Mesenteric fat pad (tissue), 1 donor: ENCODE results near the gene QPRT. TPM values are rescaled to one million over a fixed set of nuclear protein-coding genes. Genes with fewer than 3 reads are reported as not detected.
"Not testable (repeated sequence)": the region's sequence is repeated elsewhere in the genome, so short reads cannot be mapped to it uniquely, and the experiment has no call there.

Experiments used
- DNase-seq: peaks from one replicate; pipeline ENCODE4 v3.0.0-alpha.2; 2020; ENCODE audit warnings: low spot score
- total RNA-seq: library from RNA; stranded (reverse); fragmentation: NEBNext Ultra II Directional; extraction: Animal tissue kit (Norgen Biotek cat#: 25700); gene quantifications from one replicate; pipeline ENCODE4 v1.2.1, GENCODE V29; 2021
- donor health status: DM: yes; HTN: yes; CAD: no.

QPRT gene
- total RNA-seq, 1 donor from 2014 or later = 3.4 TPM

DNA sequence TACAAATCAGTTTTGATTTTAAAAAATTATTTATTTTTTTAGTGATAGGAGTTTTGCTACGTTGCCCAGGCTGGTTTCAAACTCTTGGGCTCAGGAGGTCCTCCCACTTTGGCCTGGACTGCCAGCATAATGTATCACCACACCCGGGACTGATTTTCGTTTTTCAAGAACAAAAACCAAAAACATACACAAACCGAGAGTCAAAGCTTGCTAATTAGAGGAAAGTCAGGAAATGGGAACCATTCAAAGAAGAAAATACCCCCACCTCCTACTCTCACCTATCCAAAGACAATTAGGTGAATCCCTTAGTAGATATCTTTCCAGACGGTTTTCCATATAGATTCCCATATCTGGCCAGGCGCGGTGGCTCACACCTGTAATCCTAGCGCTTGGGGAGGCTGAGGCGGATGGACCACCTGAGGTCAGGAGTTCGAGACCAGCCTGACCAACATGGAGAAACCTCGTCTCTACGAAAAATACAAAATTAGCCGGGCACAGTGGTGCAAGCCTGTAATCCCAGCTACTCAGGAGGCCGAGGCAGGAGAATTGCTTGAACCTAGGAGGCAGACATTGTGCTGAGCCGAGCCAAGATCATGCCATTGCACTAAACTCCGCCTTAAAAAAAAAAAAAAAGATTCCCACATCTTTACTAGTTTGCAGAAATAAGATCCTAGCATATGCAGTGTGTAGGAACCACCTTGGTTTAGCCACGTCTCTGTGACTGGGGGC lies 16.8 kb upstream of the QPRT start:
- no peak for DNase-seq

DNA sequence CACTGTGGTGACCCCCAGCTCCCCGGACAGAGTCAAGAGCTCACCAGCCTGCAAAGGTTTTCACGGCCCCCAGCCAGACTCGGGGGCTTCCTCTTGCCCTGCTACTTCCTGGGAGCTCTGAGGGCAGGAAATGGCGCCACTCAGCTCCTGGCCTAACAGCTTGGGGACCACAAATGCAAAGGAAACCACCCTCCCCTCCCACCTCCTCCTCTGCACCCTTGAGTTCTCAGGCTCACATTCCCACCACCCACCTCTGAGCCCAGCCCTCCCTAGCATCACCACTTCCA lies 16.3 kb upstream of the QPRT start:
- no peak for DNase-seq

DNA sequence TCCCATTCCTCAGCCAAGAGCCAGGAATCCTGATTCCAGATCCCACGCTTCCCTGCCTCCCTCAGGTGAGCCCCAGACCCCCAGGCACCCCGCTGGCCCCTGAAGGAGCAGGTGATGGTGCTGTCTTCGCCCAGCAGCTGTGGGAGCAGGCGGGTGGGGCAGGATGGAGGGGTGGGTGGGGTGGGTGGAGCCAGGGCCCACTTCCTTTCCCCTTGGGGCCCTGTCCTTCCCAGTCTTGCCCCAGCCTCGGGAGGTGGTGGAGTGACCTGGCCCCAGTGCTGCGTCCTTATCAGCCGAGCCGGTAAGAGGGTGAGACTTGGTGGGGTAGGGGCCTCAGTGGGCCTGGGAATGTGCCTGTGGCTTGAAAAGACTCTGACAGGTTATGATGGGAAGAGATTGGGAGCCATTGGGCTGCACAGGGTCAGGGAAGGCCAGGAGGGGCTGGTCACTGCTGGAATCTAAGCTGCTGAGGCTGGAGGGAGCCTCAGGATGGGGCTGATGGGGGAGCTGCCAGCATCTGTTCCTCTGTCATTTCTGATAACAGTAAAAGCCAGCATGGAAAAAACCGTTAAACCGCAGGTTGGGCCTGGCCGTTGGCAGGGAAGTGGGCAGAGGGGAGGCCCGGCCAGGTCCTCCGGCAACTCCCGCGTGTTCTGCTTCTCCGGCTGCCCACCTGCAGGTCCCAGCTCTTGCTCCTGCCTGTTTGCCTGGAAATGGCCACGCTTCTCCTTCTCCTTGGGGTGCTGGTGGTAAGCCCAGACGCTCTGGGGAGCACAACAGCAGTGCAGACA lies 15.8 kb upstream of the QPRT start, which contains the start of gene SPN:
SPN (plus strand) TSS at position 232 of the 791 bp plus-strand sequence; CDS start at position 714, 482 bp downstream.
- DNase-seq = no peak

DNA sequence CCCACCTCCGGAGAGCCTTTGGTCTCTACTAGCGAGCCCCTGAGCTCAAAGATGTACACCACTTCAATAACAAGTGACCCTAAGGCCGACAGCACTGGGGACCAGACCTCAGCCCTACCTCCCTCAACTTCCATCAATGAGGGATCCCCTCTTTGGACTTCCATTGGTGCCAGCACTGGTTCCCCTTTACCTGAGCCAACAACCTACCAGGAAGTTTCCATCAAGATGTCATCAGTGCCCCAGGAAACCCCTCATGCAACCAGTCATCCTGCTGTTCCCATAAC lies 15.2 kb upstream of the QPRT start:
- DNase-seq = no peak

DNA sequence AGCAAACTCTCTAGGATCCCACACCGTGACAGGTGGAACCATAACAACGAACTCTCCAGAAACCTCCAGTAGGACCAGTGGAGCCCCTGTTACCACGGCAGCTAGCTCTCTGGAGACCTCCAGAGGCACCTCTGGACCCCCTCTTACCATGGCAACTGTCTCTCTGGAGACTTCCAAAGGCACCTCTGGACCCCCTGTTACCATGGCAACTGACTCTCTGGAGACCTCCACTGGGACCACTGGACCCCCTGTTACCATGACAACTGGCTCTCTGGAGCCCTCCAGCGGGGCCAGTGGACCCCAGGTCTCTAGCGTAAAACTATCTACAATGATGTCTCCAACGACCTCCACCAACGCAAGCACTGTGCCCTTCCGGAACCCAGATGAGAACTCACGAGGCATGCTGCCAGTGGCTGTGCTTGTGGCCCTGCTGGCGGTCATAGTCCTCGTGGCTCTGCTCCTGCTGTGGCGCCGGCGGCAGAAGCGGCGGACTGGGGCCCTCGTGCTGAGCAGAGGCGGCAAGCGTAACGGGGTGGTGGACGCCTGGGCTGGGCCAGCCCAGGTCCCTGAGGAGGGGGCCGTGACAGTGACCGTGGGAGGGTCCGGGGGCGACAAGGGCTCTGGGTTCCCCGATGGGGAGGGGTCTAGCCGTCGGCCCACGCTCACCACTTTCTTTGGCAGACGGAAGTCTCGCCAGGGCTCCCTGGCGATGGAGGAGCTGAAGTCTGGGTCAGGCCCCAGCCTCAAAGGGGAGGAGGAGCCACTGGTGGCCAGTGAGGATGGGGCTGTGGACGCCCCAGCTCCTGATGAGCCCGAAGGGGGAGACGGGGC lies 14.7 kb upstream of the QPRT start:
- DNase-seq = no peak

DNA sequence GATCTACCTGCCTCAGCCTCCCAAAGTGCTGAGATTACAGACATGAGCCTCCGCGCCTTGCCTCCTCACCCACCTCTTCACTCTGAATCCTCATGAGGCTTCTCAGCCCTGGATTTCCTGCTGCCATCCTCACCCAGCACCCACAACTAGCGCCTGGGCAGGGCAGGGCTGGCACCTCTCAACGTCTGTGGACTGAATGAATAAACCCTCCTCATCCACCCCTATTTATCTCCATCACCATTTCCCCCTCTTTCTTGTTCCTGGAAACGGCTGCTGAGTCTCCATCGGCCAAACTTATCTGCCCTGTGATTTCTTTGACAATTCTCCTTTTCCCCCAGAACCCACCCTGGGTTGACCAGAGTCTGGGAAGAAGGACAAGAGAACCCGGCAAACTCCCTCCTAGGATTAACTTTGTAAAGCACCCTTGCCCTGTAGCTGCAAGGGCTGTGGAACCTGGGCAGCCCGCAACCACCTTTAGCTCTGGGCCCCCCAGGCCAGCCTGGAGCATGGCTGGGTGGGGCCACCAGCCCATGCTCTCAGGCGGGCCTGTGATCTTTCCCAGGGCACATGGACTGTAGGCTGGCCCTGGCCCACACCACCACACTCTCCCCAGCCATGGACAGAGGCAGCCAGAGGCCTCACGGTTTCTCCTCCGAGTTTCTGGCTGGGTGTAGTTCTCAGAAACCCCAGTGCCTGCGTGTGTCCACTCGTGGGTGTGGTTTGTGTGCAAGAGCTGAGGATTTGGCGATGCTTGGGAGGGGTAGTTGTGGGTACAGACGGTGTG lies 13.5 kb upstream of the QPRT start:
- no peak for DNase-seq

DNA sequence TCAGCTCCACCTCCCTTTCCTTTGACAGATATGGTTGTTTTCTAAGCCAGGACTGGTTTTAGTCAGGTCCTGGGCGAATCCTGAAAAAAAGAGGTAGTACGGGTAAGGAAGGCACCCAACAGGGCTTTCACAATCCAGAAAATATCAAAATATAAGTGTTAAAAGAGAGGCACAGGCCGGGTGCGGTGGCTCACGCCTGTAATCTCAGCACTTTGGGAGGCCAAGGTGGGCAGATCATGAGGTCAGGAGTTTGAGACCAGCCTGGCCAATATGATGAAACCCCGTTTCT lies 11.7 kb upstream of the QPRT start:
- DNase-seq = not testable (repeated sequence)

DNA sequence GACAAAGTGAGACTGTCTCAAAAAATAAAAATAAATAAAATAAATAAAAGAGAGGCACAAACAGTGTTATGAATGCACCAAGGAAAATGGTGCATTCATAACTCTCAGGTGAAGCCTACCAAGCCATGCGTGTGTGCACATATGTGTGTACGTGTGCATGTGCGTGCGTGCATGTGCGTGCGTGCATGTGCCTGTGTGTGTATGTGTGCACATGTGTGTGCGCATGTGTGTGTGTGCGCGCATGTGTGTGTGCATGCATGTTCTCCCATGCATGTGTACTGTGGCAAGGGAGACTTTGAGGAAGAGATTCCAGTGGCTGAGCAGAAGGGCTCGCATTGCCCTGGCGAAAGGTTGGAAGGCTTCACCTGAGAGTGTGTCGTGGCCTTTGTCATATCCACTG lies 11.2 kb upstream of the QPRT start:
- DNase-seq = no peak

DNA sequence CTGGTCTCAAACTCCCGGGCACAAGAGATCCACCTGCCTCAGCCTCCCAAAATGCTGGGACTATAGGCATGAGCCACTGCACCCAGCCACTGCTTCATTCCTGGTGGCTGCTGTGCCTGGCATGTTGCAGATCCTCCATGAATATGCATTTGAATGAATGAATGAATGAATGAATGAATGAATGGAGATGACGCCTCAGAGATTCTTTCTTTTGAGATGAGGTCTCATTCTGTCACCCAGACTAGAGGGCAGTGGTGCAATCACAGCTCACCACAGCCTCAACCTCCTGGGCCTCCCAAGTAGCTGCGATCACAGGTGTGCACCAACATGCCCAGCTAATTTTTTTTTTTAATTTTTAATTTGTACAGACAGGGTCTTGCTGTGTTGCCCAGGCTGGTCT lies 10.7 kb upstream of the QPRT start:
- no peak for DNase-seq

DNA sequence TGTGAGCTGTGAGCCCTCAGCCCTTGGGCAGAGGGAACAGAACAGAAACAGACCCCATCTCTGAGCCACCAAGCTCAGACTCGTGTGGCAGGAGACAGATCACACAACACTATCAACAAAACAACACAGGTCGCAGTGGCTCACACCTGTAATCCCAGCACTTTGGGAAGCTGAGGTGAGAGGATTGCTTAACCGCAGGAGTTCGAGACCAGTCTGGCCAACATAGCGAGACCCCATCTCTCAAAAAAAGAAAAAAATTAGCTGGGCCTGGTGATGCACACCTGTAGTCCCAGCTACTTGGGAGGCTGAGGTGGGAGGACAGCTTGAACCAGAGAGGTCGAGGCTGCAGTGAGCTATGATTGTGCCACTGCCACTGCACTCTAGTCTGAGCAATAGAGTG lies 5.5 kb upstream of the QPRT start:
- no peak for DNase-seq

DNA sequence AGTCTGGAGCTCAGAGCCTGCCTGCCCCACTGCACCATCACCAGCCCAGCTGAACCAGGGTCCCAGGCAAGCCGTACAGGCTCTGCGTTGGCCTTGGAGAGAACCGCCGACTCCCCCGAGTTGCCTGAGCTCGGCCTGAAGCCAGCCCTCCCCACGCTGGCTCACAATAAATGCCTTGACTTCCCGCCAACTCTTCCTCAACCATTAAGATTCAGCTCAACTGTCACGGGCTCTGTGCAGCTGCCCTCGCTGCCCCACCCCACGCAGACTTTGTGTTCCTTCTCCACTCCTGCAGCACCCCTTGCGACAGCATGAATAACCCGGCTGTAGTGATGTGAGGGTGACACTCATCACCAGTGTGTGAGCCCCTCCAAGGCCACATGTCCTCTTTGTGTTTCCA lies 4.8 kb upstream of the QPRT start:
- no peak for DNase-seq

DNA sequence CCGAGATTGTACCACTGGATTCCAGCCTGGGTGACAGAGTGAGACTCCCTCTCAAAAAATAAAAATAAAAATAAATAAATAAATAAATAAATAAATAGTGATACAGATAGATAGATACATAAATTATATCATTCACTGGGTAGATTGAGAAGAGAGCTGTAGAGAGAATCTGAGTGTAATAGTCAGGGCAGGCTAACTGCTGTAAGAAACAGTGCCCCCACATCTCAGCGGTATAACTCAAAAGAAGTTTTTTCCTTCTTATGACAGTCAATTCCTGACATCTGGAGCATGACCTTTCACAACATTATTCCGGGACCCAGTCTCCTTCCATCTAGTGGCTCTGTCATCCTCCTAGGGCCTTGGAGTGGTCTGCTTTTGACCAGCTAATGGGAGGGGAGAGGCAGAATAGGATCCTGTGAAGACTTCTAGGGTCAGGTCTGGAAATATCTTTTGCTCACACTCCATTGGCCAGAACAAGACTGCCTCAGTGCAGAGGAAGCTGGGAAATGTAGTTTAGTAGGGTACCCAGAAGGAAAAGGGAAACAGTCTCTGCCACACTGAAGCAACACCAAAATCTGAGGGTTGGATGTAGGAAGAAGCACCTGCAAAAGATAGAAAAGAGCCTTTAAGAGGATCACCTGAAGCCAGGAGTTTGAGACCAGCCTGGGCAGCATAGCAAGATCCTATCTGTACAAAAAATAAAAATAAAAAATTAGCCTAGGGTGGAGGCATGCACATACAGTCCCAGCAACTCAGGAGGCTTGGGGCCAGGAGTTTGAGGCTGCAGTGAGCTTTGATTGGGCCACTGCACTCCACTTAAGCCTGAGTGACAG lies 3.0 kb upstream of the QPRT start:
- DNase-seq = no peak

DNA sequence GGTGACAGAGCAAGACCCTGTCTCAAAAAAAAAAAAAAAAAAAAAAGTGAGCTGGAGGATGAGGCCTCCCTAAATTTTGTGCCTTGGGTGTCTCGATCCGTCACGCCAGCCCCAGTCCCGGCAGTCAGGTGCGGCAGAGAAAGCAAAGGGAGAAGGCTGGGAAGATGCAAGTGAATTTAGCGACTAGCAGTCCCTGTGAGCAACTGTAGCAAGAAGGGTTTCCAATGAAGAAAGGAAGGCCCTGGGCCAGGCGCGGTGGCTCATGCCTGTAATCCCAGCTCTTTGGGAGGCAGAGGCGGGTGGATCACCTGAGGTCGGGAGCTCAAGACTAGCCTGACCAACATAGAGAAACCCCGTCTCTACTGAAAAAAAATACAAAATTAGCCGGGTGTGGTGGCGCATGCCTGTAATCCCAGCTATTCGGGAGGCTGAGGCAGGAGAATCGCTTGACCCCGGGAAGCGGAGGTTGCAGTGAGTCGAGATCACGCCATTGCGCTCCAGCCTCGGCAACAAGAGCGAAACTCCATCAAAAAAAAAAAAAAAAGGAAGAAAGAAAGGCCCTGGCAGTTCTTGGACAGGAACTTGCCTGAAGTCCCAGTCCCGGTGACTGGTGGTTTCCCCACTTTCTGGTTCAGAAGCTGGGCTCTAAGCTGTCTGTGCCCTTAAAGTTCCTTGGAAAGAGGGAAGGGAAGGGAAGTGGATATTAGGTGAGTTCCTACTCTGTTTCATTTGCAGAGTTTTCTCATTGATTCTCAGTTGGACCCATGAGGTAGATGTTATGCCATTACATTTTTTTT lies 1.8 kb upstream of the QPRT start:
- DNase-seq = no peak

DNA sequence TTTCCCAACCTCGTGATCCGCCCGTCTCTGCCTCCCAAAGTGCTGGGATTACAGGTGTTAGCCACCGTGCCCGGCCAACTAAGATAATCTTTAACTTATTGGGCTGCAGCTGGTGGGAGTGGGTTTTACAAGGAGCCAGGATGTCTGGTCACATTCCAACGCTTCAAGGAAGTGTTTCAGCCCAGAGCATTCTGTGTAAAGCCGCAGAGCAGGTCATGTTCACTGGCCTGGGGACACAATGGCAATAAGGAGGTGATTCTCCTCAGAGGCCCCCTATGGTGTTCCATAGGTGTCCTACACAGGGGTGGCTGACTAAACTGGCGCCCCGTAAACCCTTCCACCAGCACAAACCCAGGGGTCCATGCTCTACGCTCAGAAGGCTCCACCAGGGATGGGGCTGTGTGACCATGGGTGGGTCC lies 1.2 kb downstream of the QPRT start:
- no peak for DNase-seq

DNA sequence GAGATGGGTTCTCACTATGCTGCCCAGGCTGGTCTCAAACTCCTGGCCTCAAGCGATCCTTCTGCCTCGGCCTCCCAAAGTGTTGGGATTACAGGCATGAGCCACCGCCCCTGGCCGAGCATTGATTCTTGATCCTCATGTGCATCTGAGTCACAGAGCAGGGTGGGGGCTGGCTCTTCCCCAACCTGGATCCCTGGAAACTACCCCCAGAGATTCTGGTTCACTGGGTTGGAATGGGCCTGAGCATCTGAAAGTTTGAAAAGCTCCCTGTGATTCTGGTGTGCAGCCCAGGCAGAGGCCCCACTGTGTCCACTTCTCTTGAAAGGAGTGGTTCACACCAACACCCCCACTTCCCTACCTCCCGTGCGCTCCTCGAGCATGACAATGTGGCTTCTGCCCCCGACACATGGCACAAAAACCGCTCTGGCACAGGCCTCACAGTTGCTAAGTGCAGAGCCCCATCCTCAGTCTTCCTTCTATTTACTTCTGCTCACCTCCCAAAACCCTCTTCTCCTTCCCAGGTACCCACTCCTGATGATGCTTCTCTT lies 4.6 kb downstream of the QPRT start:
- no peak for DNase-seq

DNA sequence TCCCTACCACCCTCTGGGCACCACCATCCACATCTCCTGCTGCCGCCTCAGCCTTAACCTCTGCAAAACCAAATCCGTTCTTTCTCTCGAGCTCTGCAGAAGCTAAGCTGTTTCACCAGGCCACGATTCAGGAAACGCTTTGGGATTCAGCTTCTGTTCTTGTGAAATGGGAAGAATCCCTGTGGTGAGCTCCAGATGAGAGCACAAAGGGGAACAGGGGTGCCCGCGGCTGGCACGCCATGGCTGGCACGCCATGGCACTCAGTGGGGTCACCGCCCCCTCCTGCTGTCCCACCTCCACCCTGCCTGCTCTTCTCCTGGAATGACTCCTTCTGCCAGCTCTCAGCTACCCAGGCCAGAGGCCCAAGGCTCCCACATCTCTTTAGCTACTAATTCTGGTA lies 5.7 kb downstream of the QPRT start:
- no peak for DNase-seq

DNA sequence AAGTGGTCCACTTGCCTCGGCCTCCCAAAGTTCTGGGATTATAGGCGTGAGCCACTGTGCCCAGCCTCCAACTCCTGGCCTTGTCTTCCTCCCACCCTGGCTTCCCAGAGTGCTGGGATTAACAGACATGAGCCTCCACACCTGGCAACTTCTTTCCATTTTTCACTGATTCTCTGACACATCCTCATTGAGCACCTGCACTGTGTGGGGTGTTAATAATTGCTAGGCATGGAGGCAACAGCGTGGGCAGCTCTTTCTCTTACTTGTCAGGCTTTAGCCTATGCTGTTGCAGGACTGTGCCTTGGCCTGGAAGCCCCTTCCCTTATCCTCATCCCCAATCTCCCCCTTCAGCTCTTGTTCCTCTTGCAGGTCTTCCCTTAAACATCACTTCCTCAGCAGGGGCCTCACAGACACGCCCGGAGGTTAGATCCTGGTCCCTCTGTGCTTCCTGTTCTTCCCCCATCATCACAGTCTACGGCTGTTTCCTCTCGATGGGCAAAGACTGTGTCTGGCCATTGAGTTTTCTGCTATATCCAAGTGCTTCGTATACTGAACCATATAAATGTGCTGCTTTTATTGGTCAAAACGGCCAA lies 7.9 kb downstream of the QPRT start:
- no peak for DNase-seq

DNA sequence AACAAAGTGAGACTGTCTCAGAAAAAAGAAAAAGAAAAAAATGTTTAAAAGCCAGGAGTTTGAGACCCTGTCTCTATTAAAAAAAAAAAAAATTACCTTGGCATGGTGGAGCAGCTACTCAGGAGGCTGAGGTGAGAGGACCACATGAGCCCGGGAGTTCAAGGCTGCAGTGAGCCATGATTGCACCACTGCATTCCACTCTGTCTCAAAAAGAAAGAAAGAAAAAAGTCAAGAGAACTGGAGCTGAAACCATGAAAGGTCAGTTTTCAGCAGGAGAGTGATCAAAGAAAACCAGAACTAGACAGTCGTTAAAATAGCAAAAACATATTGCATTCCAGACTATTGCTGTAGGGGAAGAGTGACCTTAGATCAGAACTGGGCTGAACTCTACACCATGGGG lies 8.8 kb downstream of the QPRT start:
- DNase-seq = no peak

DNA sequence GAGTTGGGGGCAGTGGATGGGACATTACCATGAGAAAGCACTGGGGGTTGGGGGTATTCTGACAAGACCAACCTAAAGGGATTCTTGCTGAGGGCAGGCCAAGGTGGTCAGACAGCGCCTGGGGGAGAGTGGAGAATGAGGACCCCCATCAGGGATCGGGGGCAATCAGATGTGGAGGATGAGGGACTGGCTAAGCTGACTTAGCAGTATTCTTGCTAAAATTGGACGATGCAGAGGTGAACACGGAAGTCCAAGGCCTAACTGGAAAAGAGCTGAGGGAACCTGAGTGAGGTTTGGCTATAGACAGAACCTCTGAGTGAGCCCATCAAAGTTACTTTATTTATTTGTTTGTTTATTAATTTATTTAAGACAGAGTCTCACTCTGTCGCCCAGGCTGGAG lies 9.2 kb downstream of the QPRT start:
- no peak for DNase-seq
